ENCODE results near the gene TUBGCP6.
A peak's percentile ranks its signal among the peaks of the same experiment; 100 is the strongest.

The TUBGCP6 gene

GRCh38 chr22:50262973-50263617 lies 18.3 kb upstream of the TUBGCP6 start:
- no peaks in the 10 kb centered on the region for H3K27me3 ChIP-seq (ENCODE audit: insufficient read depth, low read depth)
- no peak overlapping the region for H3K27ac ChIP-seq
- H3K9ac ChIP-seq: no peak overlapping the region
- H3K79me2 ChIP-seq (ENCODE audit: insufficient read depth, low read depth): no peaks in the 10 kb centered on the region
- peaks cover 10% of the 10 kb centered on the region for H3K4me1 ChIP-seq (ENCODE audit: low read depth, poor library complexity, severe bottlenecking)
- no peak overlapping the region for H2AFZ ChIP-seq (ENCODE audit: low read depth)
- no peaks in the 10 kb centered on the region for H4K20me1 ChIP-seq (ENCODE audit: insufficient read depth)
- TF ChIP-seq CTCF (conservative IDR thresholded peaks at IDR 0.05; ENCODE audit: low read depth, low read length): no peak
- no peak overlapping the region for H3K4me2 ChIP-seq
- no peak overlapping the region for H3K4me3 ChIP-seq (IDR thresholded peaks at IDR 0.05; ENCODE audit: insufficient read depth, low read depth, low read length)
- H3K36me3 ChIP-seq (ENCODE audit: insufficient read depth): no peaks in the 10 kb centered on the region

- no peak overlapping the region; the same call in 1 of the 2 replicates for H3K4me2 ChIP-seq
- H4K20me1 ChIP-seq (ENCODE audit: insufficient read depth): no peaks in the 10 kb centered on the region
- no peaks in the 10 kb centered on the region for H3K36me3 ChIP-seq (ENCODE audit: insufficient read depth)
- TF ChIP-seq CTCF (conservative IDR thresholded peaks at IDR 0.05; ENCODE audit: low read depth, low read length): no peak
- no peak overlapping the region for H3K27ac ChIP-seq
- peaks cover 10% of the 10 kb centered on the region for H3K4me1 ChIP-seq (ENCODE audit: low read depth, poor library complexity, severe bottlenecking)
- H2AFZ ChIP-seq (ENCODE audit: low read depth): no peak overlapping the region
- H3K27me3 ChIP-seq (ENCODE audit: insufficient read depth, low read depth): no peaks in the 10 kb centered on the region
- no peak overlapping the region for H3K4me3 ChIP-seq (IDR thresholded peaks at IDR 0.05; ENCODE audit: insufficient read depth, low read depth, low read length)
- no peaks in the 10 kb centered on the region for H3K79me2 ChIP-seq (ENCODE audit: insufficient read depth, low read depth)
- no peak overlapping the region for H3K9ac ChIP-seq
Observed at GRCh38 chr22:50262460-50262911, 17.7 kb upstream of the TUBGCP6 start.

GRCh38 chr22:50261615-50262459 lies 17.0 kb upstream of the TUBGCP6 start, which contains the start of gene MAPK12:
Gene MAPK12 (minus strand): TSS chr22:50261683. CDS start chr22:50261509, 174 bp downstream.
- Histone ChIP-seq H2AFZ (ENCODE audit: low read depth) (no peak within 1 kb of the TSS; the same call in 1 of the 2 replicates), H4K20me1 (ENCODE audit: insufficient read depth) (no peaks in the 10 kb centered on the region), H3K4me1 (ENCODE audit: low read depth, poor library complexity, severe bottlenecking) (peaks cover 10% of the 10 kb centered on the region), H3K9ac (peak within 1 kb of the TSS; percentile 60; the same call in 1 of the 2 replicates), H3K79me2 (ENCODE audit: insufficient read depth, low read depth) (no peaks in the 10 kb centered on the region), H3K27ac (no peak within 1 kb of the TSS), H3K4me3 (IDR thresholded peaks at IDR 0.05; ENCODE audit: insufficient read depth, low read depth, low read length) (no peak within 1 kb of the TSS), H3K27me3 (ENCODE audit: insufficient read depth, low read depth) (no peaks in the 10 kb centered on the region), H3K4me2 (peak within 1 kb of the TSS; percentile 50; the same call in 1 of the 2 replicates), H3K36me3 (ENCODE audit: insufficient read depth) (no peaks in the 10 kb centered on the region)
- TF ChIP-seq CTCF (conservative IDR thresholded peaks at IDR 0.05; ENCODE audit: low read depth, low read length): no peak

GRCh38 chr22:50260801-50261614 lies 16.2 kb upstream of the TUBGCP6 start:
- no peaks in the 10 kb centered on the region for H3K79me2 ChIP-seq (ENCODE audit: insufficient read depth, low read depth)
- H3K4me3 ChIP-seq (IDR thresholded peaks at IDR 0.05; ENCODE audit: insufficient read depth, low read depth, low read length): no peak overlapping the region
- no peaks in the 10 kb centered on the region for H4K20me1 ChIP-seq (ENCODE audit: insufficient read depth)
- H3K27me3 ChIP-seq (ENCODE audit: insufficient read depth, low read depth): no peaks in the 10 kb centered on the region
- peaks cover 10% of the 10 kb centered on the region for H3K4me1 ChIP-seq (ENCODE audit: low read depth, poor library complexity, severe bottlenecking)
- H3K4me2 ChIP-seq: peak overlapping the region; percentile 50; the same call in 1 of the 2 replicates
- TF ChIP-seq CTCF (conservative IDR thresholded peaks at IDR 0.05; ENCODE audit: low read depth, low read length): no peak
- H3K9ac ChIP-seq: peak overlapping the region; percentile 60; the same call in 1 of the 2 replicates
- H3K27ac ChIP-seq: no peak overlapping the region
- no peaks in the 10 kb centered on the region for H3K36me3 ChIP-seq (ENCODE audit: insufficient read depth)
- no peak overlapping the region; the same call in 1 of the 2 replicates for H2AFZ ChIP-seq (ENCODE audit: low read depth)

All from KMS-11 (cell line).